NCI-H446 treated with DMSO at 0.1 percent for 48 hours (cell line): ENCODE data around the gene TTYH1.

ENCODE experiments used
- DNase-seq: peaks from one replicate; lab custom pipeline; 2025; lab: John Stamatoyannopoulos, UW

Gene TTYH1

DNA sequence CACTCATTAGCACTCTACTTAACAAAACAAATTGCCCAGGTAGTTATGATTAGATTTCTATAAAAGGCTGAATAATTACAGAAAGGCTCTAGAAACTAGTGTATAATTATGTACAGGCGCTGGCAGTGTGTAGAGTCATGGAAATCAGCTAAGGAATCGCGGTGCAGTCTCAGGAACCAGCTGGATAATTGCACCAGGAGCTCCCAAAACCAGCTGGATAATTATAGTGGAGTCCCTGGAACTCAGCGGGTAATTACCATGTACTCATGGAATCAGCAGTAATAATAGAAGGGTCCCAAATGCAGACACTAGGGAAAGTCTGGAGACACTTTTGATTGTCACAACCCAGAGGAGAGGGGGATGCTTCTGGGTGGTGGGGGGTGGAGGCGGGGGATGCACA lies 23.2 kb upstream of the TTYH1 start:
- DNase-seq: no peak

DNA sequence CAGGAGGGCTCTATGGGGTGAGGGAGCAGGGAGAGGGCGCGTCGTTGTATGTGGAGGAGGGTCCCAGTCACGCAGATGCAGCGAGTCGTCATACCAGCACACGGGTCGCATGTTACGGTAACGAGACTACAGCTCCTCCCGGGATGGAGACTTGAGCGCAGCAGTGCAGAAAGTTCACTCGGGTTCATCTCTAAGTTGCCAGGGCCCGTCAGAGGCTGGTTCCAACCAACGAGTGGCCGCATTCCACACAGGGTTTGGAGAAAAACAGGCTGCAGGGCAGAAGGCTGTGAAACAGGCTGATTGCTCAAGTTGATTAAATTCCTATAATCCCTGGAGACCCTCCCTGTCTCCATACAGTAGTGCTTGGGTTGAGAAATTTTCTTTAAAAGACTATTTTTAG lies 21.9 kb upstream of the TTYH1 start:
- no peak for DNase-seq

DNA sequence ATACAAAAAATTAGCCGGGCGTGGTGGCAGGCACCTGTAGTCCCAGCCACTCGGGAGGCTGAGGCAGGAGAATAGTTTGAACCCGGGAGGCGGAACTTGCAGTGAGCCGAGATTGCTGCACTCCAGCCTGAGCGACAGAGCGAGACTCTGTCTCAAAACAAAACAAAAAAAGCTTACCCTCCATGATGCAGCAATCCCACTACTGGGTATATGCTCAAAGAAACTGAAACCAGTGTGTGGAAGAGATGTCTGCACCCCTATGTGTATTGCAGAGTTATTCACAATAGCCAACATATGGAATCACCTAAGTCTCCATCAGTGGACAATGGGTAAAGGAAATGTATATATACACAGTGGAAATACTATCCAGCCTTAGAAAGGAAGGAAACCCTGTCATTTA lies 19.6 kb upstream of the TTYH1 start:
- DNase-seq: no peak

DNA sequence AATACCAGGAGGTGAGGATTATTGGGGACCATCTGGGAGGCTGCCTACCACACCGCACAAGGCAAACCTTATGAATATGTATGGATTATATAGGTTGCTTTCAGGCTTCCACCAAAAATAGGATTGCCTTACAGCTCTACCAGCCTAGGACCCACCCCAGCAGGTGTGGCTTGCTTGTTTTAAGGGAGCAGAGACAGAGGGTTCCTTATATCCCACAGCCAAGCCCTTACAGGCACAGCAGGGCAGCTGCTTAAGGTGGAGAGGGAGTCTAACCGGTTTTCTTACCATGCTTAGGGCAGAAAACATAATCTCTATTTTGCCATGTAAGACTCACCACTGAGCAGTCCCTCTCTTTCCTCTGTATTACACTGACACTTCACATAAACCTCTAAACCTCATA lies 16.1 kb upstream of the TTYH1 start:
- DNase-seq: no peak

DNA sequence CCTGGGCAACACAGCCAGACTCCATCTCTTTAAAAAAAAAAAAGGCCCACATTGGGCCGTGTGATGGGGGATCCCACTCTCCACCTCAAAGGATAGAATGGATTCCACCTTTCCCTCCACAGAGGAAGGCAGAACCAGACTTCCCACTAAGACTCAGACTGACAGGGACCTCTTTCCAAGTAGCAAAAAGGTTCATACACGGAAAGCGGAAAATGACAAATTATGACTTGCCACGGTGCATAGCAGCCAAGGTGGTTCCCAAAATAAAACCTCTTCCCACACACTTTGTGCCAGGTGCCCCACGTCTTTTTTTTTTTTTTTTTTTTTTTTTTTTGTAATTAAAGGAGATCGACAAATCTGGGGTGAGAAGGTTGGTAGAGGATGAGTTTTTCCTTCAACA lies 14.4 kb upstream of the TTYH1 start:
- DNase-seq: no peak

DNA sequence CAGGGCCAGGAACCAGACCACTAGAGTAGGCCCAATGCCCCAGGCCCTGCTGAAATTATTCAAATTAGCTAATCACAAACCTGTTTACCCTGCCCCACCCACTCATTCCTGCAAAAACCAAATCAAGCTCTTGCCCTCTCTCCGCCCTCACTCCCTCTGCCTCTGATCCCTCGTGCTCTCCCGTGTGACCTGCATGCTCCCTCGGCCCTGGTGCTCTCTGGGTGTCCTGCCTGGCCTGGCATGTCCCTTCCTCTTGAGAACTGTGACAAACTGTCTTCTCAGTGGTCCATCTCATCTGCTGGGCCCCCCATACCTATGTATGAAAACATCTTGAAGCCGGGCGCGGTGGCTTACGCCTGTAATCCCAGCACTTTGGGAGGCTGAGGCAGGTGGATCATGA lies 12.2 kb upstream of the TTYH1 start:
- DNase-seq: no peak

DNA sequence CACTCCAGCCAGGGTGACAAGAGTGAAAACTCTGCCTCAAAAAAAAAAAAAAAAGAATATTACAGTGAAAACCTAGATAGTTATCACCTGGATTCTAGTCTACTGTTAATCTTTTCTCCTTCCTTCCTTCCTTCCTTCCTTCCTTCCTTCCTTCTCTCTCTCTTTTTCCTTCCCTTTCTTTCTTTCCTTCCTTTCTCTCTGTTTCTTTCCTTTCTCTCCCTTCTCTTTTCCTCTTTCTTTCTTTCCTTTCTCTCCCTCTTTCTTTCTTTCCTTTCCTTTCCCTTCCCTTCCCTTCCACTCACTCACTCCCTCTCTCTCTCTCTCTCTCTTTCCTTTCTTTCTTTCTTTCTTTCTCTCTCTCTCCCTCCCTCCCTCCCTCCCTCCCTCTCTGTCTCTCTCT lies 9.6 kb upstream of the TTYH1 start:
- no peak for DNase-seq

DNA sequence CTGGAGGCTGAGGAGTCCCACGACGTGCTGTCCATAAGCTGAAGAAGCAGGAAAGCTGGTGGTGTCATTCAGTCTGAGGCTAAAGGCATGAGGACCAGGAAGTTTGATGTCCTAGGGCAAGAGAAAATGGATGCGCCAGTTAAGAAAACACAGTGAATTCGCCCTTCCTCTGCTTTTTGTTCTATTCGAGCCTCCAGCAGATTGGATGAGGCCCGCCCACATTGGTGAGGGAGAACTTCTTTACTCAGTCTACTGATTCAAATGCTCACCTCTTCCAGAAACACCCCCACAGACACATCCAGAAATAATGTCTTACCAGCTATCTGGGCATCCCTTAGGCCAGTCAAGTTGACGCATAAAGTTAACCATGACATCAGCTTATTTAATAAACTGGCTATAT lies 7.5 kb upstream of the TTYH1 start:
- no peak for DNase-seq

DNA sequence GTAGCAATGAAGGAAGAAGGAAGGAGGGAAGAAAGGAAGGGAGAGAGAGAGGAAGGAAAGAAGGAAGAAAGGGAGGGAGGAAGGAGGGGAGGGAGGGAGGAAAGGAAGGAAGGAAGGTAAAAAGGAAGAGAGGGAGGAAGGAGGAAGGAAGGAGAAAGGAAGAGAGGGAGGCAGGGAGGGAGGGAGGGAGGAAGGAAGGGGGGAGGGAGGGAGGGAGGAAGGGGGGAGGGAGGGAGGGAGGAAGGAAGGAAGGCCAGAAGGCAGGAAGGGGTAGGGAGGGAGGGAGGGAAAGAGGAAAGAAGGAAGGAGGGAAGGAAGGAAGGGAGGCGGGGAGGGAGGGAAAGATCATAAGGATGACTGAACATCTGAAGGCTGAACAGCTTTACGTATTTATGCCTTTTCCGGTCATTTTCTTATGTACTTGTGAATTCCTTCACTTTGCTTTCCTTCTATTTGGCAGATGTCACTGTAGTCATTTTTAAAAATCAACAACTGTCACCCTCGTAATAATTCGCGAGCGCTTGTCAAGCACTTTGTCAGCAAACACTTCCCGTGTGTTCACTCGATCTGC lies 6.7 kb upstream of the TTYH1 start:
- no peak for DNase-seq

DNA sequence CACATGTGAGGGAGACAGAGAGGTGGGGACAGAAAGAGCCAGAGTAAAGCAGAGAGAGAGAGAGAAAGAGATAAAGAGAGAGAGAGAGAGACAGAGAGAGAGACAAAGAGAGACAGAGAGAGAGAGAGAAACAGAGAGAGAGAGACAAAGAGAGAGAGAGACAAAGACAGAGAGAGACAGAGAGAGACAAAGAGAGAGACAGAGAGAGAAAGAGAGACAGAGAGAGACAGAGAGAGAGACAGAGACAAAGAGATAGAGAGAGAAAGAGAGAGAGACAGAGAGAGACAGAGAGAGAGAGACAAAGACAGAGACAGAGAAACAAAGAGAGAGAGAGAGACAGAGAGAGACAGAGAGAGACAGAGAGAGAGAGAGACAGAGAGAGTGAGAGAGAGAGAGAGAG lies 4.2 kb upstream of the TTYH1 start:
- no peak for DNase-seq

DNA sequence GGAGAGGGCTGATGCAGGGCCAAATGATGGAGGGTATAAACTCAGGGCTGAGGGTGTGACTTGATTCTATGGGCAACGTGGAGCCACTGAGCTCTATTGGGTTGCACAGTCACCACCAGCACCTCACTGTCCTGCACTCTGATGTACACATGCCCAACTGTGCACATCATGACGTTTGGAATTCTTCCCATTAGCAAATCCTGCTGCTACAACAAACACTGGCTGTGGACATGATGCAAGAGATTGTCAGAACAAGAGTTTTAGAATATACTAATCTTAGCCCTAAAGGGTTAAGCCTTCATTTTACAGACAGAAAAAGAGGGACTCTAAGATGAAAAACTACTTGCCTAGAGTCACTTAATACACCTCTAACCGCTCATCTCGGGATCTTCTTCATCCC lies 2.4 kb upstream of the TTYH1 start:
- DNase-seq: no peak

DNA sequence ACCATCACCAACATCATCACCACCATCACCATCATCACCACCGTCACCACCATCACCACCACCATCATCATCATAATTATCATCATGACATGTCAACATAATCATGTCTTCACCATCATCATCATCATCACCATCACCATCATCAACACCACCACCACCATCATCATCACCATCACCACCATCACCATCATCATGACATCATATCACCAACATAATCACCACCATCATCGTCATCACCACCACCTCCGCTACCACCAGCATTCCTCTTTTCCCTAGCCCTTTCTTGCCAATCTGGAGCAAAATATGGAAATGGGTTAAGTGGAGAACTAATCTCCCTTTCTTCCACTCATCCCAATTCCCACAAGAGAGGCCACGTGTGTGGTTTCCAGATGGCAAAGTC lies 1.1 kb upstream of the TTYH1 start:
- DNase-seq: no peak

DNA sequence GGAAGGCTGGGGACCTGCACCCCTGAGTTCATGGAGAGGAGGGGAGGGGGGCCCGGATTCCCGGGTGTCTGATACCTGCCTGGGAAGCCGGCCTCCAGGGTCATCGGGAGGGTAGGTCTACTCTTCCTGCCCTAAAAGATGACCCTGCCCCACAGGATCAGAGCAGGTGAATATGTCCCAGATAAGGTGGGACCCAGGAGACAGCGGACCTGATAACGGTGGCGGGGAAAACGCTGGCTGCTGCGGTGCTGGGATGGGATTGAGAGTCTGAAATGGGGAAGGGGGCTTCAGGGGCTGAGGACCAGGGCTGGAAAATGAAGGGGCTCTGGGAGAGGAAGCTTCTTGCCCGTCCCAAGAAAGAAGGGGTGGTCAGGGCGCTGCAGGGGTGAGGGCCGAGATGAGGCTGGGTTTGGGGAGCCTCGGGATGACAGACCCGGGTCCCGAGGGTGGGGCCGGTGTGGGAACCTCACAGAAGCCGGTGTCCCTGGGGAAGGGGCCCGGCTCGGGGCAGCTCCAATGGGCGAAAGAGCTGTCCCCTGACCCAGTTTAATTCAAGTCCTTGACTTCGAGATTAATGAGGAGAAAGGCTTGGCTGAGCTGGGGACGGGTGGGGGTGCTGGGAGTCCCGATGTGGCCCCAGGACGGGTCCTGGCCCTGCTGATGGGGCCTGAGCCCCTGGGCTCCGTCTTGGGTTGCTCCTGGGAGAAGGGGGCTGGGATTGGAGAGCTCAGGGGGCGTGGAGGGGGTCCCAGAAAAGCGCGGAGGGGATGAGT lies 823 bp downstream of the TTYH1 start:
- no peak for DNase-seq

DNA sequence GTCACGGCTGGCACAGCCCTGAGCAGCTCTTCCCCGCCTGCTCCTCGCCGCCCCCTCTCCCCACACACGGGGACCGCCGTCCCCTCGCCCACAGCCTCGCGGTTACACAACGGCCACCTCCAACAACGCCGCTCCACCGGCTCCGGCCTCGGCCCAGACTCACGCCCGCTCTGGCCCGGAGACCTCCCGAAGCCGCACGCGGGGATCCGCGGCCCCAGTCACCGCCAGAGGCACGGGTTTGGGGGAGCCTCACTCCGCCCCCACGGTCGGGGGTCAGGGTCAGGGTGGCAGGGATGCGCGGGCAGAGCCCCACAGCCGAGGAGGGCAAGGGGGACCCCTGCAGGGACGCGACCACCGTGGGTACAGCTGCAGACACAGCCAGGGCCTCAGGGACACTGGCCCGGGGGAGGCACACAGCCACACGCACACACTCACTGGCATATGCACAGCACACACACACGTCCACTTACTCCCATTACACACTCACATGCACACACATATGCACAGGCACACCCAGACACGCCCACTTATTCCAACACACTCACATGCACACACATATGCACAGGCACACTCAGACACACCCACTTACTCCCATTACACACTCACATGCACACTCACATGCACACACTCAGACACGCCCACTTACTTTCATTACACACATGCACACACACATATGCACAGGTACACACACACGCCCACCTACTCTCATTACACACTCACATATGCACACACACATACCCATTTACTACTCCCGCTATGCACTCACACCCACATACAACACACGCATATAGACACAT lies 1.6 kb downstream of the TTYH1 start:
- no peak for DNase-seq

DNA sequence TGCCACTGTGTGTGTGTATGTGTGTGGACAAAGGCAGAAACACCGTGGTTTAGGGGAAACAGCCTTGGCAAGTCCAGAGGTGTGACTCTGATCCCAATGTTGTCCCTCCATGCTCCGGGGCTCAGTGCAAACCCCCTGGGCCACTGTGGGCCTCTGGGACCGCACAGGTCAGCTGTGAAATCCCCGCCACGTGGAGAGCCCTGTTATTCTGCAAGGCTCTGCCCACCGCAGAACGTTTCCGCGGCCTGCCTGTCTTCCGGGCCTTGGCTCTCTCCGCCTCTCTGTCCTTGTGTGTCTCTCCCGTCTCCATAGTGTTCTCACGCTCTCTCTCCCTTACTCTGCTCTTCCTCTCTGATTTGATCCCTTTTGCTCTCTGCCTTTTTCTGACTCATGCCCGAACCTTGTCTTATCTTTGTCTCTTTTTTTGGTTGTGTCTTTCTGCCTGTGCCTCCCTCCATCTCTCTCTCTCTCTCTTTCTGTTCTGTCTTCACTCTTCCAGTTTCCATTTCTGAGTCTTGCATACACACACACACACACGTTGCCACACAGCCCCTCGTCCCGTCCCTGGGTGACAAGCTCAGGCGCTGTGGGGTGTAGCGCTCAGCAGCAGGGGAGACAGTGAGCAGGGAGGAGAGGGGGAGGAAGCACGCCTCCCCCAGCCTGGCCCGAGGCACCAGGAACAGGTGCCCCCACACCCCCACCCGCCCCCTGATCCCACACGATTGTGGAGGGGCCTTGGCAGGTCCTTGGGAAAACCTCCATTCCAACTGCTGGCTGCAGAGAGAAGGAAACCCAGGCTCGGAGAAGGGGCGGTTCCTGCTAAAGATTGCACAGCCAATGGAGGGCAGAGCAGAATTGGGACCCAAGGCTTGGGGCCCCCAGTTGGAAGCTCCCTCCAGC lies 3.0 kb downstream of the TTYH1 start:
- no peak for DNase-seq

DNA sequence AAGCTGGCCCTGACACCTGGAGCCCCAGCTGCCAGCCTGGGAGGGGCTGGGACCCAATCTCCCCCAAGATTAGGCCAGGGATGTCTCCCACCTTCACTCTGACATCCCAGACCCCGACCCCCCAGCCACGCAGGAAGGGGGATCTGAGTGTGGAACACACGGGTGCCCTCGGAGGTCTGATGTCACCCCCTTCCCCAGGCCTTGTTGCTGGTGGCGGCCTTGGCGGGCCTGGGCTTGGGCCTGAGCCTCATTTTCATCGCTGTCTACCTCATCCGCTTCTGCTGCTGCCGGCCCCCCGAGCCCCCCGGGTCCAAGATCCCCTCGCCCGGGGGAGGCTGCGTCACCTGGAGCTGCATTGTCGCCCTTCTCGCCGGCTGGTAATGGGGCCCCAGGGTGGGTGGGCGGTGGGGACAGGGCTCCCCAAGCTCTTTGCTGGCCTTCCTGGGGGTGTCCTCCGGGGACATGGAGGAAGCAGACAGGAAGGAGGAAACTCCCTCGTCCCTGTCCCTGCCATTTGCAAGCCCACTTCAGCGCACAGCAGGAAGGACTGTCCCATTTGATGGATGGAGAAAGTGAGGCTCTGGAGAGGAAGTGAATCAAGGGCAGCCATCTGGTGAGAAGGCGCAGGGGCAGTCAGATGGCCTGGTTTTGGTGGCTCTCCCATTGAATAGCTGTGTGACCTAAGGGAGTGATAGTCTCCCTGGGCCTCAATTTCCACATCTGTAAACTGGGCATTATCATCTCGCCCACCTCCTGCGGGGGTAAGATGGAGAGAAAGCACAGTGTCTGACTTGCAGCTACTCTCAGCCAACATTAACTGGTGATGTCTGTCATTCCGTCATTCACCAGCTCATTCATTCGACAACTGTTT lies 3.9 kb downstream of the TTYH1 start:
- DNase-seq: no peak

DNA sequence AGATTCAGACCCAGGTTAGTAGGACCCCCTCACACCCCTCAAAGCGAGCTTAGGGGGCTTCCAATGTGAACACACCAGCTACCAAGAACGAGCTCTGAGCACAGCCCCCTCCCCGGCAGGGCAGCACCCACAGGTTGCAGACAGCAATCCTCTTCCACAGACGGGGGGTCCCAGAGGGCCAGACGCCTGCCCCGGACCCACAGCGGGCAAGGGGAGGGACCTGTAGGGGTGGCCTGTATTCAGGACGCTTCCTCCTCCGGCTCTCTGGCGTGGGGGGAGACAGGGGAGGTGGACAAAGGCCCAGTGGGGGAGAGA lies 4.8 kb downstream of the TTYH1 start:
- no peak for DNase-seq

DNA sequence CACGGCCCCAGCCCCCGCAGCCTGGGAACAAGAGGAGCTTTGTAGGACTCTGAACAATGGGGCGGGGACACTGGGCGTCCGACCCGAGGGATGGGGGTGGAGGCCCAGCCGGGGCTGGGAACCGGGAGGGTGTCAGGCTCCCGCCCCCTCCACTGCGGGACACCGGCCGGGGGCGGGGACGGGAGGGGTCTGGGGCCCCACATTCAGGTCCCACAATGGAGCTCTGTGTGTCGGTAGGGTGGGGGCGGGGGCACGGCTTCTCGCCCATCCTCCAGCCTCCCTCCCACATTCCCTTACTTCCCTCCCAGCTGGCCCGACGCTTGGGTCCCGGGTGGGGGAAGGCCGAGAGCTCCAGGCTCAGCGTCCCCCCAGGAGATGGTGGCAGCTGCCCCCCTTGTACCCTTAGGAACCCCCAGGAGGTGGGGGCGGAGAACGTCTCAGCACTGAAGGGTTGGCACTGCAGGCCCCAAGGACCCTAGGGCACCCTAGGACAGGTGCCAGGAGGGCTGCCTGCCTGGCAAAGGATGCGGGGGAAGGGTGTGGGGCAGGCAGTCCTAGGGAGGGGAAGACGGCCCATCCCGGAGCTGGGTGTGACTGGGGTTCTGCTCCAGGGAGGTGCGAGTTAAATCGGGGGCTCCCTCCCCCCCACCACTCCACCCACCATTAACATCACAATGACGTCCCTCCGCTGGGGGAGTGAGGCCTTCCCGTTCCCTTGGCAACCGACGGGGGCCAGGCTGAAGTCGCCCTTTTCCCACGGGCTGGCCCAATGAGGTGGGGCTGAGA lies 5.3 kb downstream of the TTYH1 start:
- DNase-seq: no peak

DNA sequence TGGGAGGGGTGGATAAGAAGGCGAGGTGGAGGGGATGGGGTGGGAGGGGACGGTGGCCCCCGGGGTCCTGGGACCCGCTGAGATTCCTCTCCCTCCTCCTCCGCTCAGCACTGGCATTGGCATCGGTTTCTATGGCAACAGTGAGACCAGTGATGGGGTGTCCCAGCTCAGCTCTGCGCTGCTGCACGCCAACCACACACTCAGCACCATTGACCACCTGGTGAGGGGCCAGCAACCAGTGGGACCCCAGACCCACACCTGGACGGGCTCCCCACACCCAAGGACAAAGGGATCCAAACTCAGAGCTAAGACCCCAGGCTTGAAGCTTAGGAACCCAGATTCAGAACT lies 5.9 kb downstream of the TTYH1 start:
- no peak for DNase-seq

DNA sequence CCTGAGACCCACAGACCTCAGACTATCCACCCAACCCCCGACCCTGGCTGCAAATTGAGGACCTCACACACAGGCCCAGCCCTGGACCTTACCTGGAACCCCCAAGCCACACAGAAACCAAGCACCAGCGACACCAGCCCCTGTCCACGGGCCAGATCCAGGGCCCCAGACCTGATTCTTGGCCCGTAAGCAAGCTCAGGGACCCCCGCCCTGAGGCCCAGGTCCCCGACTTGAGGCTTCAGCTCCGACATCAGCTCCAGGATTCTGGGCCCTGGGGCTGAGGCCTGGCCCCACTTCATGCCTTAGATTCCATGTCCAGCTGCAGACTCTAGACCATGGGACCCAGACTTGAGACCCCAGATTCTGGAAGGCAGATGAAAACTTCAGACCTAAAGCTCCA lies 6.3 kb downstream of the TTYH1 start:
- no peak for DNase-seq

DNA sequence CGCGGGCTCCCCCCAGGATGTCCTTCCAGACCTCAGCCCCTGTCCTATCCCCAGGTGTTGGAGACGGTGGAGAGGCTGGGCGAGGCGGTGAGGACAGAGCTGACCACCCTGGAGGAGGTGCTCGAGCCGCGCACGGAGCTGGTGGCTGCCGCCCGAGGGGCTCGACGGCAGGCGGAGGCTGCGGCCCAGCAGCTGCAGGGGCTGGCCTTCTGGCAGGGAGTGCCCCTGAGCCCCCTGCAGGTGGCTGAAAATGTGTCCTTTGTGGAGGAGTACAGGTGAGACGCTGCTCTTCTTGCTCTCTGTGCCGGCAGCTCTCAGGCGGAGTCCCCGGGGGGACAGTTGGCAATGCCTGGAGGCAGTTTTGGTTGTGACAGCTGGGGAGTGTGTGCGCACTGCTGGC lies 6.9 kb downstream of the TTYH1 start:
- DNase-seq: no peak
